GM21423 (cell line): ENCODE measurements around the gene TMEM33.
"Not testable (repeated sequence)": the region's sequence is repeated elsewhere in the genome, so short reads cannot be mapped to it uniquely, and the experiment has no call there.

ENCODE experiments used
- ATAC-seq: cut with Tn5 transposase; IDR thresholded peaks from one replicate; pipeline ENCODE4 v1.9.1; 2021; ENCODE audit warnings: mild to moderate bottlenecking, moderate library complexity; ENCODE audit not compliant: unreplicated experiment

Gene TMEM33

DNA sequence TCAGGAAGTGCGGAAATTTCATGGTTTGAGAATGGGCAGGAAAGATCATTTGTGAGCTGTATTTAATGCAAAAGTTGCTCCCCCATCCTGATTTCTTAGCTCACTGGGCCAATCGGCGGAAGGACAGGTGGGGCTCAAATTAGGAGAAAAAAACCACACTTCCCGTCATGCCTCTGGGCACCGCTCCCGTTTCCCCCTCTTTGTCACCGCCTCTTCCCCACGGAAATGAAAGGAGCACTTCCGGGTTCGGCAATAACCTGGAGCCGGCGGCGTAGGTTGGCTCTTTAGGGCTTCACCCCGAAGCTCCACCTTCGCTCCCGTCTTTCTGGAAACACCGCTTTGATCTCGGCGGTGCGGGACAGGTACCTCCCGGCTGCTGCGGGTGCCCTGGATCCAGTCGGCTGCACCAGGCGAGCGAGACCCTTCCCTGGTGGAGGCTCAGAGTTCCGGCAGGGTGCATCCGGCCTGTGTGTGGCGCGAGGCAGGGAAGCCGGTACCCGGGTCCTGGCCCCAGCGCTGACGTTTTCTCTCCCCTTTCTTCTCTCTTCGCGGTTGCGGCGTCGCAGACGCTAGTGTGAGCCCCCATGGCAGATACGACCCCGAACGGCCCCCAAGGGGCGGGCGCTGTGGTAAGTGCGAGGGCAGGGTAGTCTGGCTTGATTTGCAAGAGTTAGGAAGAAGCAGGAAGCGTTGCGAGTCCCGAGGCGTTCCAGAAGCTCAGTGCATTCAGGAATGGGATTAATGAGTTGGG lies at the start of gene TMEM33:
TSS of gene TMEM33 (plus strand) at position 529 of the 751 bp plus-strand sequence. CDS start at position 585, 56 bp downstream.
- ATAC-seq, result peak; percentile 90

GRCh38 chr4:41885456-41885855 lies 49.8 kb upstream of the TMEM33 start:
- ATAC-seq, result no peak

- ATAC-seq, result no peak
These were observed 48.0 kb upstream of the TMEM33 start for GRCh38 chr4:41887277-41887676.

DNA sequence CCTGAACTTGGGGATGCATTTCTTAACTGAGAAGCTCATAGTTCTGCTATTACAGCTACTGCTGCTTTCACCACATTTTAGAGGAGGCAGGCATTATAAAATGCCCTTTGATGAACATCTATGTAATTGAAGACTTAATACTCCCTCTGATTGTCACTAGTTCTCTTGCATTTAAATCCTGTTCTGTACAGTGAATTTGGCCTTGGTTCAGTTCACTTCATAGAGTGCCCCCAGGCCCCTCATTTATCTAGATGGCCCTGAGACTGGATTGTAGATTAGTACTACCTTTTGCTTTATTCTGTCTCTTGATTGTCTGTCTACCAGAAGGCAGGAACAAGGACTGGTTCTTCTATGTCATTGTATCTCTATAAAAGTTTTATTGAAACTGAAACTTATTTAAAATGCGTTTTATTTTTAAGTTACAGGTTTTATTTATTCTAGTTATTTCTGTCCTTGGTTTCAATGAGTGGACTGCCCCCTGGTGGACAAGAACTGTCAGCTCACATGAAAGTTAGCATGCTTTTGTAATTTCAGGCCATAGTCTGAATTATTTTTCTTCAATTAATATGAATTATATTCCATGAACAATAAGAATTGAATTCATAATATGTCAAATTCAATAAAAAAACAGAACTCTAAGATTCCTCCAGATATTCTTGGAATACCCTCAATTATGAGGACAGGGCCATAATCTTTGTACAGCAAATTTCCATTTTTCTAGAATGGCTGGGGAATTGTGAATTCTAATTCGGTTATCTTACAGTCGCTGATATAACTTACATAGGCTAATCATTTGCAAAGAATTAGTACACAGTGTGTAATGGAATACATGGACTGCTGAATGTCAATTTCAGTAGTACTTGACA lies 47.2 kb upstream of the TMEM33 start:
- ATAC-seq, result no peak

GRCh38 chr4:41888687-41889074 lies 46.5 kb upstream of the TMEM33 start:
- no peak for ATAC-seq

- no peak for ATAC-seq
These were observed 45.9 kb upstream of the TMEM33 start for GRCh38 chr4:41889317-41889716.

GRCh38 chr4:41890085-41890484 lies 45.1 kb upstream of the TMEM33 start:
- ATAC-seq, result no peak

- no peak for ATAC-seq
These were observed 38.6 kb upstream of the TMEM33 start for GRCh38 chr4:41896648-41897047.

- no peak for ATAC-seq
These were observed 37.5 kb upstream of the TMEM33 start for GRCh38 chr4:41897698-41898097.

DNA sequence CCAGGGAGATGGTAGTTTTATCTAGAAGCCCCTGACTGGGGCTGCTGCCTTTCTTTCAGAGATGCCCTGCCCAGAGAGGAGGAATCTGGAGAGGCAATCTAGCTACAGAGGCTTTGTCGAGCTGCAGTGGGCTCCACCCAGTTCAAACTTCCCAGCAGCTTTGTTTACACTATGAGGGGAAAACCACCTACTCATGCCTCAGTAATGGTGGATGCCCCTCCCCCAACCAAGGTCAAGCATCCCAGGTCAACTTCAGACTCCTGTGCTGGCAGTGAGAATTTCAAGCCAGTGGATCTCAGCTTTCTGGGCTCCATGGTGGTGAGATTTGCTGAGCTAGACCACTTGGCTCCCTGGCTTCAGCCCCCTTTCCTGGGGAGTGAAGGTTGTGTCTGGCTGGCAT lies 26.1 kb upstream of the TMEM33 start:
- not testable (repeated sequence) for ATAC-seq

GRCh38 chr4:41912546-41912945 lies 22.7 kb upstream of the TMEM33 start:
- ATAC-seq, result no peak

DNA sequence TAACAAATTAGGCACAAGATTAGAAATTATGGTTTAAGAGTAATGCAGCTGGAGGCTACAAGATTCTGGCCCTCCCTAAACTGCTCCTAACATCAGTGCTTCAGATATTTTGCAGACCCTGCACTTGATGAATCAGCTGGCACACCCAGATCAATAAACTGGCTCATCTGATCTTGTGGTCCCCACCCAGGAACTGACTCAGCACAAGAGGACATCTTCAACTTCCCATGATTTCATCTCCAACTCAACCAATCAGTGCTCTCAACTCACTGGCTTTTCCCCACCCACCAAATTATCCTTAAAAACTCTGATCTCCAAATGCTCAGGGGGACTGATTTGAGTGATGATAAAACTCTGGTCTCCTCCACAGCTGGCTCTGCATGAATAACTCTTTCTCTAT lies 21.7 kb upstream of the TMEM33 start:
- ATAC-seq, result no peak

- no peak for ATAC-seq
These were observed 17.0 kb upstream of the TMEM33 start for GRCh38 chr4:41918278-41918677.

- ATAC-seq, result not testable (repeated sequence)
These were observed 14.8 kb upstream of the TMEM33 start for GRCh38 chr4:41920416-41920815.

DNA sequence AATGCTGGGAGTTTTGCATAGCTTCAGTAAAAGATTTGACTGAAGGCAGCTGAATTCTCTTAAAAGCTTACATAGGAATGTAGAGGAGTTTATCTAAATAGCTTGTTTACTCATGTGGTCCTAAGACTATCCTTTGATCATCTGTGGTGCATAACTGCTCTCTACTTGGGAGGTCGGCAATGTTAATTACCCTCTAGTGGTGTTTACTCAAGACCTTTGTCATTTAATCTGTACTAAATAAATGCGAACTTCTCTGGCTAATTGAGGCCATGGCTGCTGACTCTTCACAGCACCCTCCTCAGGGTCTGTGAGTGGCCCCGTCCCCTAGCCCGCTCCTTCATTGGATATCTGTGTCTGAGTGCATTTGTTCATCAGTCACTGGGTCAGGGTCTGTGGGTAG lies 13.8 kb upstream of the TMEM33 start:
- no peak for ATAC-seq

GRCh38 chr4:41927796-41928499 lies 7.3 kb upstream of the TMEM33 start:
- no peak for ATAC-seq

- ATAC-seq, result no peak
These were observed 4.9 kb upstream of the TMEM33 start for GRCh38 chr4:41930139-41930831.

GRCh38 chr4:41932988-41933387 lies 2.2 kb upstream of the TMEM33 start:
- no peak for ATAC-seq

DNA sequence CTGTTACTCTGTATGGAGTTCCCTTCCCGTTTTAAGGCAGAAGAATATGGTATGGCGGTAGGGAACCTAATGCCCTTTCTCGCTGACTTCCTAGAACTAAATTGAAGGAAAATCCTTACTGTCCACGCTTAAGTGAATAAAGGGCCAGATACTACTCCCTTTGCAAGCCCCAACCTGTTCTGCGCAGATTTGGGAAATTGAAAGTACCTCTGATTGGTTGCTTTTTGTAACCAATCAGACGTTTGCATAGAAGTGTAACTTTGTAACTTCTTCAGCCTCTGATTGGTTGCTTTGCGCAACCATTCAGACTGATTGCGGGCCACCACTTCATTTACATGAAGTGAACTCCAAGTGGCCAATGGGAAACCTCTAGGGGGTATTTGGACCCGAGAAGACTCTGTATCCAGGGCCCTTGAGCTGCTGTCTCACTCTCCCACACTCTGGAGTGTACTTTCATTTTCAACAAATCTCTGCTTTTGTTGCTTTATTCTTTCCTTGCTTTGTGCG lies 1.2 kb upstream of the TMEM33 start:
- no peak for ATAC-seq

GRCh38 chr4:41934514-41934900 lies 722 bp upstream of the TMEM33 start:
- ATAC-seq, result no peak

DNA sequence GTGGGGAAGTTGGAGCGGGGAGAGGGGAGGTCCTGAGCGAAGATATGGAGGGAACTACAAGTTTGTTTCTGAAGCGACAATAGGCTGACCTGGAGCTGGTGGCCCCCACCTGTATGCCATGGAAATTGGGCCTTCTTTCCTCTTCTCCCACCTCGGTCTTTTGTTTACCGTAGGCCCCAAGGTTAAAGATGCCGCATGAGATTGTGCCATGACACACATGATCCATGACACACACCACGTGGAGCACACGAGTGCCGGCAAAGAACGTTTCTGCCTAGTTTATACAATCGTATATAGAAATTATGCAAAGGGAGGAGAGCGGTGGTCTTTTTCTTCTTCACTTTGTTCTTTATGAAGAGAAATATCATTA lies 408 bp downstream of the TMEM33 start:
- ATAC-seq, result peak; percentile 19
